ENCODE measurements around the gene FHIT. TPM values are rescaled to one million over a fixed set of nuclear protein-coding genes. Genes with fewer than 3 reads are reported as not detected.

The FHIT gene
- total RNA-seq, 2 donors from 2014 or later: 6.8 to 12.3 TPM

GRCh38 chr3:59839283-59839682, 1412.0 kb downstream of the FHIT start:
- H3K4me1 ChIP-seq (ENCODE audit: control insufficient read depth, insufficient read depth, low read length): no peaks in the 10 kb centered on the region
- no peaks in the 10 kb centered on the region for H3K9me3 ChIP-seq (ENCODE audit: control insufficient read depth, low read length)
- 86 to 95% methylated on average over 1 to 3 of the region's 3 CpGs for WGBS, 2 experiments (ENCODE audit: insufficient coverage in 1 of 2, insufficient read length in 1 of 2)
- Mint-ChIP-seq H3K9me3 (peaks cover 3% of the 10 kb centered on the region), H3K27ac (no peak overlapping the region), H3K36me3 (ENCODE audit: low read depth) (no peaks in the 10 kb centered on the region), H3K27me3 (ENCODE audit: insufficient read depth) (no peaks in the 10 kb centered on the region), H3K4me1 (no peaks in the 10 kb centered on the region), H3K4me3 (no peak overlapping the region)
- H3K27me3 ChIP-seq (ENCODE audit: control insufficient read depth, insufficient read depth, low read length, poor library complexity, severe bottlenecking): no peaks in the 10 kb centered on the region
- no peak for DNase-seq
- H3K36me3 ChIP-seq (ENCODE audit: control insufficient read depth, insufficient read depth, low read length): no peaks in the 10 kb centered on the region
- no peak overlapping the region for H3K9ac ChIP-seq (ENCODE audit: extremely low read depth, low read length, poor library complexity, severe bottlenecking)
- no peak for TF ChIP-seq CTCF (conservative IDR thresholded peaks at IDR 0.05)
- no peak overlapping the region for H3K27ac ChIP-seq (ENCODE audit: low read depth, low read length)
- no peak overlapping the region for H3K4me3 ChIP-seq (ENCODE audit: low read length)

DNA sequence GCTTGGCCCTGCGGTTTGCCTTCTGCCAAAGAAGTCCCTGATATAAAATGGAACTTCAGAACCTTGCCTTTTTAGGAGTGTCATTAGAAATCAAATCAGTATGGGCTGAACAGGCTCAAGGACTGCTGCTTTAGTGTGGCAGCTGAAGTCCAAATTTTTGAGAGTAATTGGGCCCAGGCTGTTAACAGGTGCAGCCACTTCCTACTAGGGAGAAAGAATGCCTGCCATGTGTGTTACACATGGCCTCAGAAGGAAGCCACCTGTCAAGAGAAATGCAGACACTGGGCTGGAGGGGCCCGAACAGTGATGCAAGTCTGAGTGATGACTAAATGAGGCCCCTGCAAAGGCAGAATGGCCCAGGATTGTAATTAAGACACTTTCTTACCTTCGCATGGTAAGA, 1414.7 kb downstream of the FHIT start:
- Mint-ChIP-seq H3K36me3 (ENCODE audit: low read depth) (no peaks in the 10 kb centered on the region), H3K27ac (no peak overlapping the region), H3K4me1 (peaks cover 1% of the 10 kb centered on the region), H3K27me3 (ENCODE audit: insufficient read depth) (no peaks in the 10 kb centered on the region), H3K9me3 (peaks cover 5% of the 10 kb centered on the region), H3K4me3 (no peak overlapping the region)
- DNase-seq: no peak
- no peak for TF ChIP-seq CTCF (conservative IDR thresholded peaks at IDR 0.05)
- no peaks in the 10 kb centered on the region for H3K9me3 ChIP-seq (ENCODE audit: control insufficient read depth, low read length)
- H3K4me3 ChIP-seq (ENCODE audit: low read length): no peak overlapping the region
- H3K27ac ChIP-seq (ENCODE audit: low read depth, low read length): no peak overlapping the region
- no peaks in the 10 kb centered on the region for H3K36me3 ChIP-seq (ENCODE audit: control insufficient read depth, insufficient read depth, low read length)
- WGBS, 2 experiments (ENCODE audit: insufficient coverage in 1 of 2, insufficient read length in 1 of 2): 83 to 95% methylated on average over 2 to 3 of the region's 3 CpGs
- H3K9ac ChIP-seq (ENCODE audit: extremely low read depth, low read length, poor library complexity, severe bottlenecking): no peak overlapping the region
- no peaks in the 10 kb centered on the region for H3K27me3 ChIP-seq (ENCODE audit: control insufficient read depth, insufficient read depth, low read length, poor library complexity, severe bottlenecking)
- no peaks in the 10 kb centered on the region for H3K4me1 ChIP-seq (ENCODE audit: control insufficient read depth, insufficient read depth, low read length)

DNA sequence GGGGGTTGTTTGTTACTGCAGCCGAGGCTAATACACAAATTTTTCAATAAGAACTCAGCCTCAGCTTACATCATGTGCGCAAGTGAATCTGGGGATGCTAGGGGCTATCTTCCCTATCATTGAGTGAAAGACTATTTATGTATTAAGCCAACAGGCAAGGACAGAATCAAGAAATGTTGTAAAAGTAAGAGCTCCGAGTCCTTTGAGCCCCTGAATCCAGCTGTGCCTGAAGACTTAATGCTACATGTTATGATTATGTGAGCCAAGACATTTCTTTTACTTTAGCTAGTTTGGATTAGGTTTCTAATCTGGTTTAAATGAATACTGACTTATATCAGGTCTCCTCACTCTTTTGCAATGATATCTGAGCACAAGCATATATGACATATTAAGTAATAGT, 1418.5 kb downstream of the FHIT start:
- 97 to 100% methylated on average over 1 to 3 of the region's 3 CpGs for WGBS, 2 experiments (ENCODE audit: insufficient coverage in 1 of 2, insufficient read length in 1 of 2)
- peaks cover 5% of the 10 kb centered on the region for H3K9me3 Mint-ChIP-seq
- H3K4me3 ChIP-seq (ENCODE audit: low read length): no peak overlapping the region

More for the DNA sequence above, 1418.5 kb downstream of the FHIT start:
- H3K27me3 ChIP-seq (ENCODE audit: control insufficient read depth, insufficient read depth, low read length, poor library complexity, severe bottlenecking): no peaks in the 10 kb centered on the region
- no peak overlapping the region for H3K27ac ChIP-seq (ENCODE audit: low read depth, low read length)
- no peaks in the 10 kb centered on the region for H3K9me3 ChIP-seq (ENCODE audit: control insufficient read depth, low read length)
- H3K9ac ChIP-seq (ENCODE audit: extremely low read depth, low read length, poor library complexity, severe bottlenecking): no peak overlapping the region
- H3K4me1 ChIP-seq (ENCODE audit: control insufficient read depth, insufficient read depth, low read length): no peaks in the 10 kb centered on the region
- DNase-seq: no peak
- Mint-ChIP-seq H3K27ac (no peak overlapping the region), H3K36me3 (ENCODE audit: low read depth) (no peaks in the 10 kb centered on the region), H3K27me3 (ENCODE audit: insufficient read depth) (no peaks in the 10 kb centered on the region), H3K4me1 (peaks cover 4% of the 10 kb centered on the region), H3K4me3 (no peak overlapping the region)
- no peaks in the 10 kb centered on the region for H3K36me3 ChIP-seq (ENCODE audit: control insufficient read depth, insufficient read depth, low read length)
- TF ChIP-seq CTCF (conservative IDR thresholded peaks at IDR 0.05): no peak
